ENCODE data around the gene TMEM212.

GRCh38 chr3:171851660-171852058 is 8.5 kb downstream of the TMEM212 start:
- TF ChIP-seq POLR2A (IDR thresholded peaks at IDR 0.05): no peak
- TF ChIP-seq, protein P1, sequence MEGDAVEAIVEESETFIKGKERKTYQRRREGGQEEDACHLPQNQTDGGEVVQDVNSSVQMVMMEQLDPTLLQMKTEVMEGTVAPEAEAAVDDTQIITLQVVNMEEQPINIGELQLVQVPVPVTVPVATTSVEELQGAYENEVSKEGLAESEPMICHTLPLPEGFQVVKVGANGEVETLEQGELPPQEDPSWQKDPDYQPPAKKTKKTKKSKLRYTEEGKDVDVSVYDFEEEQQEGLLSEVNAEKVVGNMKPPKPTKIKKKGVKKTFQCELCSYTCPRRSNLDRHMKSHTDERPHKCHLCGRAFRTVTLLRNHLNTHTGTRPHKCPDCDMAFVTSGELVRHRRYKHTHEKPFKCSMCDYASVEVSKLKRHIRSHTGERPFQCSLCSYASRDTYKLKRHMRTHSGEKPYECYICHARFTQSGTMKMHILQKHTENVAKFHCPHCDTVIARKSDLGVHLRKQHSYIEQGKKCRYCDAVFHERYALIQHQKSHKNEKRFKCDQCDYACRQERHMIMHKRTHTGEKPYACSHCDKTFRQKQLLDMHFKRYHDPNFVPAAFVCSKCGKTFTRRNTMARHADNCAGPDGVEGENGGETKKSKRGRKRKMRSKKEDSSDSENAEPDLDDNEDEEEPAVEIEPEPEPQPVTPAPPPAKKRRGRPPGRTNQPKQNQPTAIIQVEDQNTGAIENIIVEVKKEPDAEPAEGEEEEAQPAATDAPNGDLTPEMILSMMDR (IDR thresholded peaks at IDR 0.05): no peak
- TF ChIP-seq POLR2AphosphoS5 (IDR thresholded peaks at IDR 0.05): no peak
